K562 (cell line): ENCODE measurements around the gene RNF224.

Experiments used
- HBP1 ChIP-seq: fragments of 450-650 bp; formaldehyde crosslinking; IDR thresholded peaks from 2 replicates; pipeline ENCODE4 v1.4.0; 2022; ENCODE audit warnings: missing genetic modification characterization
- TF ChIP-seq, protein P1 (sequence below), 2 experiments: fragments of 450-650 bp; formaldehyde crosslinking in 1 of 2; IDR thresholded peaks; 2 replicates each; pipeline versions ENCODE4 v1.4.0 to v1.6.1; 2014 to 2020; ENCODE audit warnings: mild to moderate bottlenecking in 2 of 2, borderline replicate concordance in 1 of 2, low read depth in 1 of 2

- no peak for TF ChIP-seq HBP1 (CRISPR knock-in tag)
- TF ChIP-seq, protein P1, sequence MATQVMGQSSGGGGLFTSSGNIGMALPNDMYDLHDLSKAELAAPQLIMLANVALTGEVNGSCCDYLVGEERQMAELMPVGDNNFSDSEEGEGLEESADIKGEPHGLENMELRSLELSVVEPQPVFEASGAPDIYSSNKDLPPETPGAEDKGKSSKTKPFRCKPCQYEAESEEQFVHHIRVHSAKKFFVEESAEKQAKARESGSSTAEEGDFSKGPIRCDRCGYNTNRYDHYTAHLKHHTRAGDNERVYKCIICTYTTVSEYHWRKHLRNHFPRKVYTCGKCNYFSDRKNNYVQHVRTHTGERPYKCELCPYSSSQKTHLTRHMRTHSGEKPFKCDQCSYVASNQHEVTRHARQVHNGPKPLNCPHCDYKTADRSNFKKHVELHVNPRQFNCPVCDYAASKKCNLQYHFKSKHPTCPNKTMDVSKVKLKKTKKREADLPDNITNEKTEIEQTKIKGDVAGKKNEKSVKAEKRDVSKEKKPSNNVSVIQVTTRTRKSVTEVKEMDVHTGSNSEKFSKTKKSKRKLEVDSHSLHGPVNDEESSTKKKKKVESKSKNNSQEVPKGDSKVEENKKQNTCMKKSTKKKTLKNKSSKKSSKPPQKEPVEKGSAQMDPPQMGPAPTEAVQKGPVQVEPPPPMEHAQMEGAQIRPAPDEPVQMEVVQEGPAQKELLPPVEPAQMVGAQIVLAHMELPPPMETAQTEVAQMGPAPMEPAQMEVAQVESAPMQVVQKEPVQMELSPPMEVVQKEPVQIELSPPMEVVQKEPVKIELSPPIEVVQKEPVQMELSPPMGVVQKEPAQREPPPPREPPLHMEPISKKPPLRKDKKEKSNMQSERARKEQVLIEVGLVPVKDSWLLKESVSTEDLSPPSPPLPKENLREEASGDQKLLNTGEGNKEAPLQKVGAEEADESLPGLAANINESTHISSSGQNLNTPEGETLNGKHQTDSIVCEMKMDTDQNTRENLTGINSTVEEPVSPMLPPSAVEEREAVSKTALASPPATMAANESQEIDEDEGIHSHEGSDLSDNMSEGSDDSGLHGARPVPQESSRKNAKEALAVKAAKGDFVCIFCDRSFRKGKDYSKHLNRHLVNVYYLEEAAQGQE (IDR thresholded peaks at IDR 0.05; ENCODE audit: borderline replicate concordance) = no peak
- TF ChIP-seq, protein P1 (CRISPR knock-in tag; IDR thresholded peaks at IDR 0.05; ENCODE audit: low read depth) = no peak
These were observed 42.0 kb downstream of the RNF224 start for GRCh38 chr9:137269231-137269772.
